GM19043 (cell line): ENCODE data around the gene LRRFIP1.
"Not testable (repeated sequence)": the region's sequence is repeated elsewhere in the genome, so short reads cannot be mapped to it uniquely, and the experiment has no call there.

Source experiments
- ATAC-seq: cut with Tn5 transposase; IDR thresholded peaks from one replicate; pipeline ENCODE4 v1.9.1; 2021; ENCODE audit warnings: low read depth; ENCODE audit not compliant: unreplicated experiment

Gene LRRFIP1

DNA sequence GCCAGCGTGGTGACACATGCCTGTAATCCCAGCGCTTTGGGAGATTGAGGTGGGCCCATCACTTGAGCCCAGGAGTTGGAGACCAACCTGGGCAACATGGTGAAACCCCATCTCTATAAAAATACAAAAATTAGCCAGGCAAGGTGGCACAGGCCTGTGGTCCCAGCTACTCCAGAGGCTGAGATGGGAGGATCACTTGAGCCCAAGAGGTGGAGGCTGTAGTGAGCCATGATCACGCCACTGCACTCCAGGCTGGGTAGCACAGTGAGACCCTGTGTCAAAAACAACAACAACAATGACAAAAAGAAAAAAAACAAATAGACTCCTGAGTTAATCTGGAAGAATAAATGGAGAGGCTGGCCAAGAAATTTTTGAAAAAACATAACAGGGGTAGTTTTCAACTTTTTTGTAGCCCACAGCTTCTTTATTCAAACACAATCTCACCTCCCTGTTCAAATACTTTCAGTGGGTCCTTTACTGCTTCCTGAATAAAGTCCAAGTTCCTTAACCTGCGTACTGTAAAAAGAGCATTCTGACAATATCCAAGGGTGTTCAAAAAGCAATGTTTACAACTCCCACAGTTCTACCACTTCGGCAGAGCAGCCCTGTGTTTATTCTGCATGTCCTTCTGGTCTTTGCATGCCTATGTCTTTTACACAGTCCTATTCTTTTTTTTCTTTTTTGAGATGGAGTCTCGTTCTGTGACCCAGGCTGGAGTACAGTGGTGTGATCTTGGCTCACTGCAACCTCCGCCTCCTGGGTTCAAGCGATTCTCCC is 53.5 kb downstream of the LRRFIP1 start:
- ATAC-seq = no peak

GRCh38 chr2:237682151-237682550 is 54.8 kb downstream of the LRRFIP1 start:
- no peak for ATAC-seq

DNA sequence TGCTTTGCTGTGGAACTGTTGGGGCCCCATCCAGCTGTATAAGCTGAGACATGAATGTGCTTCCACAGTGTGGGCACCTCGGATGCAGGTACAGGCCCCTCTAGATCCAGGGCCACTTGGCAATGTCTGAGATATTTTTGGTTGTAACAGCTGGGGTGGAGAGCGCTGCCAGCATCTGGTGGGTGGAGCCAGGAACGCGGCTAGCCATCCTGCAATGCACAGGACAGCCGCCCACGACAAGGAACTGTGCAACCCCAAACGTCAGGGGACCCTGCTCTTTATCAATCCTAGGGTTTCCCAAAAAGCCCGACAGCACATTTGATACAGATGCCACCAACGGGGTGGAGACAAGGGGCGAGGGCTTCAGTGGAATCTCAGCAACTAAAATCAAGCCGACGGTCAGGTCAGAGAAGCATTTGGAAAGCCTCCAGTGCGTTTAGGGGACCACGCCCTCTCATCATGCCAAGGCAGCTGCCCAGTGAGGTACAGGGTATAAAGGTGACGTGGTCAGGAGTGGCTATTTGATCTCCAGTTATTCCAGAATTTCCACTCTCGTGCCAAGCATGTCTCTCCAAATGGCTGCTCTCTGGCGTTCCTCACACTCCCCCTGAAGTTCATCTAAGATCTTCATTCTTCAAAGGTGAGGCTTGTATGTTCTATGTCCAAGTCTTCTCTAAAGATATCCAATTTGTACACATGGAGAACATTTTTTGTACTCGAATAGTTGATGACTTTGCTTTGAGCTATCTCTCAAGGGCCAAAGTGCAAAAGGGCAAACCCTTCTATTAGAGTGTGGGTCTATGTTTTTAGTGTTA is 55.7 kb downstream of the LRRFIP1 start:
- ATAC-seq = no peak

- ATAC-seq = no peak
Measured at GRCh38 chr2:237685408-237685807, 58.0 kb downstream of the LRRFIP1 start.

DNA sequence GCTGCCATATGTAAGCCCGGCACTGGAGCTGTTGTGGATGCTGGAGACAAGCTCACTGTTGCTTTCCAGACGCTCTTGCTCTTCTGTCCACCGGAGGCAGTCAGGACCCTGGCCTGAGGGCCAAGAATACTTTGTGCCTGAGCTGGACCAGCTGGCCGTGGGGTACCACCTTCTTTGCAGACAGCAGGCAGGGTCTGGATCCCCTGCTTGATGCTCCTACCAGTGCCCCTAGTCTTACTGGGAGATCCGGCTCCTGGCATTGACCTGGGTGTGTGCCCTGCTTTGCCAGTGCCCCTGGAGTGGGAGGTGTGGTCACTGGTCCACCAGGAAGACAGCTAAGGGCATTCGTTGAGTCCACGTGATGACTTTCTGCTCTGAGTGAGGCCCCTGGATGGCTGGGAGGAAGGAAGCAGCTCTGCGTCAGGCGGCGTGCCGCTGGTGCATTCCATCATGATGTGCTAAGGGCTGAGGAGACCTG is 59.3 kb downstream of the LRRFIP1 start:
- ATAC-seq = no peak

DNA sequence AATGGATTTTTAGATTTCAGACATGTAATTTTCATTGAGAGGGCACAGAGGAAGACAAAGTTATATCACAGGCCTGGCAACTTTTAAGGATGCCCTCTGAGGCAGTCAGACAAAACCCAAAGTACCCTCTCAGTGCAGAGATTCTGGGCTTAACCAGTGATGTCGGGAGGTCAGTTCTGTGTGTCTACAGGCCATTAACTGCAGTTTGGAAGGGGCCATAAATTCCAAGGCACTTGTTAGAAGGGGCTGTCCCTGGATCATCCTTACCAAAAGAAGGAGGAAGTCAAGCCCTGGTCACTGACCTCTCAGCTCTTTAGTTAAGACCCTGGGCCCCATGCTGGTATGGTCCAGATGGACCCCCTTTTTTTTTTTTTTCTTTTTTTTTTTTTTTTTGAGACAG is 60.7 kb downstream of the LRRFIP1 start:
- no peak for ATAC-seq

GRCh38 chr2:237688541-237688940 is 61.2 kb downstream of the LRRFIP1 start:
- ATAC-seq = not testable (repeated sequence)

DNA sequence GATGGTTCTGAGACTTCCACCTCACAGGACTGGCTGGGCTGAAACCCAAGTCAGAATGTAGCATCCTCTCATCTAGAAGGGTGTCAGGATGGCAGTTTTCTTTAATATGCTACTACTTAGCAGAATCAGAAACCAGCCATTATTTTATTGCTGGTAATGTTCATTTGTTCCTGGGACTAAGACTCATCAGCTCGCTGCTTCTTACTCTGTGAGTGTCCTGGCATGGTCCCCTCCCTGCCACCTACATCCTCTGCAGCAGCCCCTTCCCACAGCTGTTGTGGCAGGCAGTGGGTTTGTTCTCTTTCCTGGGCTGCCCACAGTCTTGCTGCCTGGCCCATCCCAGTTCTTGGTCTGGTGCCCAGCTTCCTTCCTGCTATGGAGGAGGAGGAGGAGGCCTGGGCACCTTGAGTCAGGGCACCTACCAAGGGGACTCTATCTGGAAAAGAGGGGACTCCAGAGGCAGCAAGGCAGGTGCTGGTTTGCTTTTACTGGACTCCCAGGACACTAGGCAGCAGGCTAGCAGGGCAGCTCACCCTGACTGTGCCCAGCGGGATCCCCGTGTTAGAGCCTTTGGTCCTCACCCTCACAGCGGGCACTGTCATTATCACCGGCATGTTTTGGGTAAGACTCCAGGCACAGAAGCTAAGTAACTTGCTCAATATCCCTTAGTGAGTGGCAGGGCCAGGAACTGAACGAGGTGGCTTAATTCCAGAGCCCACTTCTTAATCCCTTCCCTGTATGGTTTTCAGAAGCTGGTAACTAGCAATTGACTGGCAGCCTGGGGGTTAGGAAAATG is 62.1 kb downstream of the LRRFIP1 start:
- no peak for ATAC-seq

DNA sequence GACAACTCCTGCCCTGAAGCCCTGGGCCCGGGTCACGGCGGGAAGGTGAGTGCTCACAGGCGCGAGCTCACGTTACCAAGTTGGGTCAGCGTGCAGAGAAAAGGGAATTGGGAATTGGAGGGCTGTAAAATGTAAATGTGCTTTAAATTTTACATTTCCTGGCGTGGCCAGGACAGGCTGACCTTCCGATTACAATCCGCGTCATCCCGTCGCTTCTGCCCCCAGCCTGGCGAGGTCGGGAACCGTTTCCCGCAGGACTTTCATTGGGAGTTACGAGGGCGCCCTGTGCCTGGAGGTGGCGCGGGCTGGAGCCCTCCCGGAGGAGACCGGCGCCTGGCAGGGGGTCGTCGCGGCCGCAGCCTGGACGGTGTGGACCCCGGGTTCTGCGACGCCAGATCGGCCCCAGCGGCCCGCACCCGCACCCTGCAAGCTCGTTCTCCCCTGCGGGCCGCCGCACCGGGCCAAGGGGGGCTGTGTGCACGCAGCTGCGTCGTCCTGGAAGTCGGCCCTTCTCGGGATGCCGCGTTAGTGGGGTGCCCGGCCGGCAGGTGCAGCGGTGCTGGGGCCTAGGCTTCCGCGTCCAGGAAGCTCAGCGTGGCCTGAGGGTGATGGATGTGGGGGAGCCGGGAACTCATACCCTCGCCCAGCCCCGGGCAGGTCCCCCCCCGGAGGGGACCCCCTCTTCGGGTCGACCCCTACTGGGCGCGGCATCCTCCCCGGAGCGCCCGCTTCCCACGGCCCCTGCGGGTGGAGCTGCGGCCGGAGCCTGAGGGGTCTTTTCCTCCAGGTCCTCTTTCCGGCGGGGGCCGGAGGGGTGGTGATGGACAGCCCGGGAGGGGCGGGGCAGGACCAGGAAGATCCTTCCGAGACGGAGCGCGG is 63.9 kb downstream of the LRRFIP1 start:
- ATAC-seq = peak; percentile 30

GRCh38 chr2:237691908-237692600 is 64.7 kb downstream of the LRRFIP1 start:
- peak; percentile 40 for ATAC-seq

- peak; percentile 1 for ATAC-seq
Measured at GRCh38 chr2:237692601-237693290, 65.4 kb downstream of the LRRFIP1 start.

DNA sequence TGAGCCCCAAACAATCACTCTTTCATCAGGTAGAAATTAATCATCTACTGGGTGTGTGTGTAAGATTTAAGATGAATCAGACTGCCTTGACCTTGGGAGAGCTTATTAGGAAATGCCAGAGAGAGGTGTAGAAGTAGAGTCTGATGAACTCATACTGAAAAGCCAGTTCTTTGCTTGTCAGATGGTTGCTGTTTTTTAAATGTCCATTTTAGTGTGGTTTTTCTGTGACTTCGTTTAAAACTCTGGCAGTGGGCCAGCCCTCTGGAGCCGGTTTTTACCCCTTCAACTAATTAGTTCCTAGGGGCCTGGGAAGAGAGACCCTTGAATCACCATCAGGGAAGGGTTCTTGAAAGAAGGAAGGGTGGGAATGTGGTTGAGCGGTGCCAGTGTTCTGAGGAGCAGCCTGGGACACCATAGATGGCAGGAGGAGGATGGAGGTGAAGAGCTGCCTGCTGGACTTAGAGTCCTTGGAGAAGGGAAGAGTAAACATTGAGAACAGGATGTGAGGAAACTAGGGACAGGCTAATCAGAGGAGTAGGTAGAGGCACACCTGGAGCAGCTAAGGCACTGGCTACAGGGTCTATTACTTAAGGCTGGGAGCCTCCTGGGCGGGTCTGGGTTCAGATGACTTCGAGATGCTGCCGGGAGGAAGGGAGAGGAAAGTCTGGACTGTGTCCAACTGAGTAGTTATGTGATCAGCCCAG is 66.1 kb downstream of the LRRFIP1 start:
- ATAC-seq = no peak

- no peak for ATAC-seq
Measured at GRCh38 chr2:237694415-237695194, 67.2 kb downstream of the LRRFIP1 start.

- no peak for ATAC-seq
Measured at GRCh38 chr2:237695201-237695780, 67.9 kb downstream of the LRRFIP1 start.

DNA sequence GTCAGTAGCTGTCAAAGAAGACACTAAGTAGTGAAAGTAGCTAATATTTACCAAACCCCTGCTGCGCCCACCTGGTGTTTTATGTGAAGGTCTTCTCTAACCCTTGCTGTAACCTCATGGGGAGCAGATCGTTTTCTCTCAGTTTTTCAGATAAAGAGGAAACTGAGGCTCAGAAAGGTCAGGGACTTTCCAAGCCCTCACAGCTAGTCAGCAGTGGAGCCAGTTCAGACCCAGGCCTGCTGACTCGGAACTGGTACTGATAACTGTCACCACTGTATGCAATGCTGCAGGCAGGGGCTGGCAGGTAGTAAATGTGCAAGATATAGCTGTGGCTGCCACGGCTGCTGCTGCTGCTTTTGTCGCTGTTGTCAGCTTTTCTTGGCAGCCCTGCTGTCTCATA is 69.1 kb downstream of the LRRFIP1 start:
- ATAC-seq = peak; percentile 20

DNA sequence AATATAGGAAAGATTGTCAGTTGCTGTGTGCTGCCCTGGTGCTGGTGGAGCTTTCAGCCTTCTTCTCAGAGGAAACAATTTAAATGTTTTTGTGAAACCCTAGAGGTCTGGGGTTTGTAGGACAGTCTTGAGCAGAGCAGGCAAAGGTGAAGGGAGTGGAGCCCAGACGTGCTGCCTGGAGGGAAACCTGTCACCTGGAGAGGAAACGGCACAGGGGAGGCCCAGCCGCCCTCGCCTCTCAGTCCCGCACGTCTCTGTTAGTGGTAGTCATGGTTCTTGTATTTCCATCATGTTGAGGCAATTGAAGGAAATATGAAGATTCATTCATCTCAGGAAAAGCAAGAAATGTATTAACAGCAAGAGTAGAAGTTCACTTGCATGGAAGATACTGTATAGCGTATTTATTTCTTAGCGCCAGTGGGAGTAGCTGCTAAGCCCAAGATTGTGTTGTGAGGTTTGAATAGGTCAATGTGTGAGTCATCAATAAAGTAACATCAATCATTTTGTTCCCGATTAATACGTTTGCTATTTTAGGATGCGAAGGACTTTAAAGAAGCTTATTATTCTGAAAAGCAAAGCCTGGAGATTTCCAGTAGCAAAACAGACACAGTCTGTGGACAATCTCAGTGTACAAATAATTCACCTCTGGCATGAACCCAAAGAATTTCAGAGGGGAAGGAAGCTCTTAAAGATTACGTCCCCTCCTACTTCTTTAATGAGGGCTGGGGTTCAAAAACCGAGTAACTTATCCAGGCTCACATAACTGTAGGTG is 70.4 kb downstream of the LRRFIP1 start:
- ATAC-seq = no peak
